GM10266 (cell line): Measurements from ENCODE around the gene NQO2.
"Not testable (repeated sequence)": the region's sequence is repeated elsewhere in the genome, so short reads cannot be mapped to it uniquely, and the experiment has no call there.

Experiments used
- DNase-seq: peaks from one replicate; pipeline ENCODE4 v3.0.0; 2012; ENCODE audit errors: extremely low spot score
- CTCF ChIP-seq: IDR thresholded peaks from 2 replicates; pipeline ENCODE4 v1.5.1; 2012; ENCODE audit warnings: mild to moderate bottlenecking, low read depth; ENCODE audit not compliant: control insufficient read depth, insufficient read depth; ENCODE audit errors: missing control alignments

The NQO2 gene

GRCh38 chr6:3023663-3024483, 24.2 kb downstream of the NQO2 start:
- DNase-seq, result peak; percentile 88

GRCh38 chr6:3026791-3027626, 27.3 kb downstream of the NQO2 start:
- no peak for TF ChIP-seq CTCF
- peak; percentile 87 for DNase-seq

More at GRCh38 chr6:3023663-3024483, 24.2 kb downstream of the NQO2 start:
- no peak for TF ChIP-seq CTCF

- not testable (repeated sequence) for DNase-seq
Observed at GRCh38 chr6:3028156-3028555, 28.5 kb downstream of the NQO2 start.

- DNase-seq, result no peak
- TF ChIP-seq CTCF, result peak; percentile 6
Observed at GRCh38 chr6:3031857-3032640, 32.4 kb downstream of the NQO2 start.

GRCh38 chr6:3032986-3033385, 33.3 kb downstream of the NQO2 start:
- DNase-seq, result no peak
- TF ChIP-seq CTCF, result no peak

- DNase-seq, result no peak
- TF ChIP-seq CTCF, result no peak
Observed at GRCh38 chr6:3033652-3034051, 34.0 kb downstream of the NQO2 start.

GRCh38 chr6:3035397-3035796, 35.7 kb downstream of the NQO2 start:
- no peak for DNase-seq
- no peak for TF ChIP-seq CTCF
